ENCODE results near the gene FAM181A.

DNA sequence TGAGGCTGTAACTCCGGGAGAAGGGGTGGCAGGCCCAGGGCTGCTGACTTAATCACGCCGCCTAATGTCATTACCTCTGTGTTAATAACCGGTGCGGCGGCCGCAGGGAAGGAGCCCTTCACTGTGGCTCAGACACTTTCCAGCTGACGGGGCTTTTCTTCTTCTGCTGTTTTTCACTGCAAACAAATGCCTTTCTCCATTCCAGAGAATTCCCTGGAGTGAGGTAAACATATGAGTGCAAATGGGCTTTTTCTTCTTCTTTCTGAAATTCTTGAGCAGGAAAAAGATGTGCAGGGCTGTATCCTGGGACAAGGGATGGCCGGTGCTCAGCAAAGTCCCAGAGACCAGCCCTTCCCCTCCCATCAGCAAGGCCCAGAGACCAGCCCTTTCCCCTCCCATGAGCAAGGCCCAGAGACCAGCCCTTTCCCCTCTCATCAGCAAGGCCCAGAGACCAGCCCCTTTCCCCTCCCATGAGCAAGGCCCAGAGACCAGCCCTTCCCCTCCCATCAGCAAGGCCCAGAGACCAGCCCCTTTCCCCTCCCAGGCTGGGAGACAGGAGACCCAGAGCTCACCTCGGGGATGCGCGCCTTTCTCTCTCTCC lies 33.4 kb upstream of the FAM181A start:
- TF ChIP-seq, protein P1, sequence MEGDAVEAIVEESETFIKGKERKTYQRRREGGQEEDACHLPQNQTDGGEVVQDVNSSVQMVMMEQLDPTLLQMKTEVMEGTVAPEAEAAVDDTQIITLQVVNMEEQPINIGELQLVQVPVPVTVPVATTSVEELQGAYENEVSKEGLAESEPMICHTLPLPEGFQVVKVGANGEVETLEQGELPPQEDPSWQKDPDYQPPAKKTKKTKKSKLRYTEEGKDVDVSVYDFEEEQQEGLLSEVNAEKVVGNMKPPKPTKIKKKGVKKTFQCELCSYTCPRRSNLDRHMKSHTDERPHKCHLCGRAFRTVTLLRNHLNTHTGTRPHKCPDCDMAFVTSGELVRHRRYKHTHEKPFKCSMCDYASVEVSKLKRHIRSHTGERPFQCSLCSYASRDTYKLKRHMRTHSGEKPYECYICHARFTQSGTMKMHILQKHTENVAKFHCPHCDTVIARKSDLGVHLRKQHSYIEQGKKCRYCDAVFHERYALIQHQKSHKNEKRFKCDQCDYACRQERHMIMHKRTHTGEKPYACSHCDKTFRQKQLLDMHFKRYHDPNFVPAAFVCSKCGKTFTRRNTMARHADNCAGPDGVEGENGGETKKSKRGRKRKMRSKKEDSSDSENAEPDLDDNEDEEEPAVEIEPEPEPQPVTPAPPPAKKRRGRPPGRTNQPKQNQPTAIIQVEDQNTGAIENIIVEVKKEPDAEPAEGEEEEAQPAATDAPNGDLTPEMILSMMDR (conservative IDR thresholded peaks at IDR 0.05; ENCODE audit: low read depth, low read length) = no peak
- no peak for TF ChIP-seq EZH2 (IDR thresholded peaks at IDR 0.05; ENCODE audit: borderline replicate concordance, low read depth, low read length, poor library complexity, severe bottlenecking)
